Muscle of leg (tissue), 11 donors: ENCODE measurements around the gene SUN3. TPM values are rescaled to one million over a fixed set of nuclear protein-coding genes. Genes with fewer than 3 reads are reported as not detected.

ENCODE experiments used
- DNase-seq: peaks from one replicate; pipeline ENCODE4 v3.0.0; 2013
- H3K27ac ChIP-seq: one replicate; pipeline ENCODE4 v1.5.1; 2013; ENCODE audit warnings: mild to moderate bottlenecking, low read length, control low read depth
- H3K27me3 ChIP-seq: one replicate; pipeline ENCODE4 v1.6.1; 2013; ENCODE audit warnings: low read length; ENCODE audit not compliant: control insufficient read depth, insufficient read depth
- H3K36me3 ChIP-seq: one replicate; pipeline ENCODE4 v1.6.1; 2013; ENCODE audit warnings: low read length; ENCODE audit not compliant: control insufficient read depth, insufficient read depth
- H3K4me1 ChIP-seq: one replicate; pipeline ENCODE4 v1.6.1; 2013; ENCODE audit warnings: low read length; ENCODE audit not compliant: control insufficient read depth, insufficient read depth
- H3K4me3 ChIP-seq: one replicate; pipeline ENCODE4 v1.5.1; 2013; ENCODE audit warnings: low read length, control low read depth
- H3K9me3 ChIP-seq: replicated peaks from 2 replicates; pipeline ENCODE4 v1.6.1; 2013; ENCODE audit warnings: low read depth, low read length; ENCODE audit not compliant: control insufficient read depth
- WGBS: methylation state at CpG from one replicate; pipeline ENCODE4 v1.1.5; 2013; ENCODE audit warnings: missing lambda C conversion rate; ENCODE audit not compliant: insufficient coverage; 5-methylcytosine and 5-hydroxymethylcytosine counted together
- polyA plus RNA-seq, 8 donors: library from polyadenylated mRNA; unstranded; fragments of 120-200 nt; gene quantifications; one replicate each; pipeline versions ENCODE4 v1.2.1 to v1.2.3, GENCODE V29; 2013; ENCODE audit warnings: inconsistent platforms in 1 of 8, low replicate concordance in 1 of 8; ENCODE audit not compliant: insufficient read length in 8 of 8, insufficient read depth in 1 of 8
- total RNA-seq: library from RNA; stranded (reverse); fragments of 120-200 nt; gene quantifications from one replicate; pipeline ENCODE4 v1.2.4, GENCODE V29; 2013

The SUN3 gene
- total and polyA plus RNA-seq, 9 donors = not detected

DNA sequence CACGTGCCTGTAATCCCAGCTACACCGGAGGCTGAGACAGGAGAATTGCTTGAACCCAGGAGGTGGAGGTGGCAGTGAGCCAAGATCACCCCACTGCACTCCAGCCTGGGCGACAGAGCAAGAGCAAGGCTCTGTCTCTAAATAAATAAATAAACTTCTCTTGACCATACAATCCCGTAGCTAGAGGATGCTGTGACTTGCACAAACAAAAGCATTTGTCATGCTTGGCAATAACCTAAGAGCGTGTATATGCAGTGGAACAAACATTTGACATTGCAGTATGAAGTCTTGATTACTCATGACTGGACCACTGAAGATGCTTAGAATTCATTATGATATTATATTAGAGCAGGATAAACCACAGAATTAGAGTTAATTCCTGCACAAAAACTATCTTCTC lies 5.0 kb upstream of the SUN3 start:
- Histone ChIP-seq H3K4me1 (peaks cover 9% of the 10 kb centered on the region), H3K4me3 (no peak overlapping the region), H3K27me3 (peaks cover 29% of the 10 kb centered on the region), H3K36me3 (no peaks in the 10 kb centered on the region), H3K27ac (no peak overlapping the region), H3K9me3 (no peaks in the 10 kb centered on the region)
- no peak for DNase-seq
- no CpG with 5 or more reads among the region's 5 CpGs for WGBS

DNA sequence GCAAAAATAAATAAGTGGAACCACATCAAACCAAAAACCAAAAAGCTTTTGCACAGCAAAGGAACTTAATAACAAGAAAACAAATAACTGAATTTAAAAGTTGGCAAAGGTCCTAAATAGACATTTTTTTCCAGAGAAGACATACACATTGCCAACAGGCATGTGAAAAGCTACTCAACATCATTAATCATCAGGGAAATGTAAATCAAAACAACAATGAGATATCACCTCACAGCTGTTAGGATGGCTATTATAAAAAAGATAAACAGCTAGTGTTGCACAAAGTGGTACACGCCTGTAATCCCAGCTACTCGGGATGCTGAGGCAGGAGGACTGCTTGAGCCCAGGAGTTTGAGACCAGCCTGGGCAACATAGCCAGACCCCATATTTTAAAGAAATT lies 2.2 kb upstream of the SUN3 start:
- no CpG with 5 or more reads among the region's 2 CpGs for WGBS
- H3K27ac ChIP-seq = no peak overlapping the region
- no peak overlapping the region for H3K4me3 ChIP-seq
- peaks cover 8% of the 10 kb centered on the region for H3K4me1 ChIP-seq
- DNase-seq = no peak
- H3K36me3 ChIP-seq = no peaks in the 10 kb centered on the region
- no peaks in the 10 kb centered on the region for H3K9me3 ChIP-seq
- H3K27me3 ChIP-seq = peaks cover 23% of the 10 kb centered on the region

DNA sequence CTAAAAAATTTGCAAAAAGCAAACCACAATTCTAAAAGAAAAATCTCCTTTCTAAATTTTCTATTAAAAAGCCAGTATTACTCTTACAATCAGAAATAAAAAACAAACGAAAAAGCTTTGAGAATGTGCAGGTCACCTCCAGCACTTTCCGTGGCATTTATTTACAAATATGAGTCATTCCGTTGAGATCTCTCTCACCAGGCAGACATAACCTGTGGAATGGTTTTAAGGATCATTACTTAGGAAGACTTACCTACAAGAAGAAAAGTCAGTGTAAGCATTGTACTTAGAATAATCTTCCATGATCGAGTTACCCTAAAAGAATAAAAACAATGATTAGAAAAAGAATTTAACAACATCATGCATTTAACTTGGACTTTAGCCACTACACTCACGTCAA lies 3.3 kb downstream of the SUN3 start:
- DNase-seq = no peak
- no peaks in the 10 kb centered on the region for H3K36me3 ChIP-seq
- no peaks in the 10 kb centered on the region for H3K4me1 ChIP-seq
- peaks cover 2% of the 10 kb centered on the region for H3K27me3 ChIP-seq
- no peaks in the 10 kb centered on the region for H3K9me3 ChIP-seq
- no peak overlapping the region for H3K4me3 ChIP-seq
- WGBS = no CpG with 5 or more reads among the region's 5 CpGs
- no peak overlapping the region for H3K27ac ChIP-seq

DNA sequence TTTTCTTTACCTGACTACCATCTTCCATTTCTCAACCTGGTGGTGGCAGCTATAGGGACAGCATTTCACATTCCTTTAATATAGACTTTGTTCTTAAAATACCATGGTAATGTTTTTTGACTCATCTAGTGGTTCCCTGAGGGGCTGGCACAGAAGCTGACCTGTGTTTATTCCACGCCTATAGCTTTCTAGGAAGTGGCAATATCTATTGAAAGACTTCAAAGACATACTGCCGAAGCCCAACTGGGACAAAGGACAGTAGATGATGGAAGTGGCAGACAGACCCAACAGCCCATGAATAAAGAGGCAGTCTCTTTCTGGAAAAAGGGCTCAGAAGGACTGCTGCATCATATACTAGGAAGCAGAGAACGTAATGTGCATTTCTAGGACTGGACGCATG lies 11.2 kb downstream of the SUN3 start:
- Histone ChIP-seq H3K4me1 (no peaks in the 10 kb centered on the region), H3K27ac (no peak overlapping the region), H3K4me3 (no peak overlapping the region), H3K9me3 (no peaks in the 10 kb centered on the region), H3K36me3 (no peaks in the 10 kb centered on the region), H3K27me3 (no peaks in the 10 kb centered on the region)
- DNase-seq = no peak
- WGBS = 90% methylated on average over 3 of the region's 4 CpGs

DNA sequence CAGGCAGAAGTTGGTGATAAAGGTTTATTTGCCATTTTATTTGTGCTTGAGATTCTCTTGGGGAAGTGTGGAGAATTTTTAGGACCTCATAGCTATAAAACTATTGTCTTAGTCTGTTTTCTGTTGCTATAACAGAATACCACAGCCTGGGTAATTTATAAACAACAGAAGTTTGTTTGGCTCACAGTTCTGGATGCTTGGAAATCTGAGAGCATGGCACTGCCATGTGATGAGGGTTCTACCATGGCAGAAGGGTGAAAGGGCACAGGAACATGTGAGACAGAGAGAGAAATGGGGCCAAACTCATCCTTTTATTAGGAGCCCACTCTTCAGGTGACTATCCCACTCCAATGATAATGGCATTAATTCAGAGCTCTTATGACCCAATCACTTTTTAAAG lies 12.3 kb downstream of the SUN3 start:
- no peaks in the 10 kb centered on the region for H3K36me3 ChIP-seq
- H3K4me3 ChIP-seq = no peak overlapping the region
- DNase-seq = no peak
- no peak overlapping the region for H3K27ac ChIP-seq
- H3K4me1 ChIP-seq = no peaks in the 10 kb centered on the region
- H3K9me3 ChIP-seq = no peaks in the 10 kb centered on the region
- no peaks in the 10 kb centered on the region for H3K27me3 ChIP-seq

DNA sequence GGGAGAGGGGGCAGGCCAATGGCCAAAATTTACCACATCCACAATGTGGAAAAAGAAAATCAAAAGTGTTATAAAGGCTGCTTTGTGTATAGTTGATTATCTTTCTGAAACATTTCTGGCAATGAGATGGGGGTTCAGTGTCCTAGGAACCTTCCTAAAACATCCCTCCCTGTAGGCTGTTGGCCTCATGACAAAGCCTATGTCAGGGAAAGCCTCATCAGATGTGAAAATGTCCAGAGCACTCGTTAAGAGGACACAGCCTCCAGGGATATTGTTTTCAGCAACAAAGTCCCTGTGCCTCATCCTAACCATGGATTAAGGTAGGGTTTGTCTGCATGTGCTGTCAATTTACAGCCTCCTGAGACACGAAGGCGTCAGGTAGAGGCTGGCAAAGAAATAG lies 17.0 kb downstream of the SUN3 start:
- DNase-seq = no peak

DNA sequence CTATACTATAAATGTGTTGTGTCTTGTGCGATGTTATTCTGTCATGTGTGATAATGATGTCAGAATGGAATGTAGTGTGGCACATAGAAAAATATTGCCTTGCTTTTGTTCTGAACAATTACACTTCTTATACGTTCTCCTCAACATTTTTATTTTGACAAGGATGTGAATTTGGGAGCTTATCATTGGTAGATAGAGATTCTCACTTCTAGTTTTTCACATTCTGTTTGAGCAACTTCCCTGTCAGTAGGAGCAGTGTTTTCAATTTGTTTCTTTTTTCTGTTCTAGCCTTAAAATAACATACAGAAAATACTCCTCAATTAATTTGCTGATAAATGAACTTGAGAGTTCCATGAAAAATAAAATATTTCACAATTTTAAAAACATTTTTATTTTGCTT lies 17.6 kb downstream of the SUN3 start:
- Histone ChIP-seq H3K36me3 (no peaks in the 10 kb centered on the region), H3K9me3 (no peaks in the 10 kb centered on the region), H3K27me3 (peaks cover 2% of the 10 kb centered on the region), H3K4me1 (no peaks in the 10 kb centered on the region), H3K27ac (no peak overlapping the region), H3K4me3 (no peak overlapping the region)
- no CpG with 5 or more reads among the region's 2 CpGs for WGBS
- DNase-seq = no peak

More for the DNA sequence above, 17.0 kb downstream of the SUN3 start:
- Histone ChIP-seq H3K9me3 (no peaks in the 10 kb centered on the region), H3K27ac (no peak overlapping the region), H3K4me3 (no peak overlapping the region), H3K36me3 (no peaks in the 10 kb centered on the region), H3K27me3 (peaks cover 2% of the 10 kb centered on the region), H3K4me1 (no peaks in the 10 kb centered on the region)
- 50% methylated on average over 3 of the region's 3 CpGs for WGBS

DNA sequence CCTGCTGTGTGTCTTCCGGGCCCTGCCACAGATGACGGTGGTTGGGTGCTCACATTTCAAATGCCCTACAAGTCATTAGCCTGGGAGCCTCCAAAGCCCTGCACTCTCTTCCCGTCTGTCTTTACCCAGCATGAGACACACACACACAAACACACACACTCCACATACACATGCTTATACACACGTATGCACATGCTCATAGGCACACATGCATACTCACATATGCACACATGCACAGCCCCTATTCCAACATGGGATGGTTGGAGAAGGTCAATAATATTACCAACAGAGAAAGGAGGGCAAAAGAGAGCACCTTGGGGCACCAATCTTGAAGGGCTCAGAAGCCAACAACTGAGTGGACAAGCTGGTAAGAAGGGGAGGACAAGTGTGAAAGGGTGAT lies 19.0 kb downstream of the SUN3 start:
- DNase-seq = no peak
- no peaks in the 10 kb centered on the region for H3K36me3 ChIP-seq
- H3K27ac ChIP-seq = no peak overlapping the region
- 86% methylated on average over 3 of the region's 4 CpGs for WGBS
- peaks cover 2% of the 10 kb centered on the region for H3K27me3 ChIP-seq
- H3K4me1 ChIP-seq = no peaks in the 10 kb centered on the region
- H3K9me3 ChIP-seq = no peaks in the 10 kb centered on the region
- no peak overlapping the region for H3K4me3 ChIP-seq

DNA sequence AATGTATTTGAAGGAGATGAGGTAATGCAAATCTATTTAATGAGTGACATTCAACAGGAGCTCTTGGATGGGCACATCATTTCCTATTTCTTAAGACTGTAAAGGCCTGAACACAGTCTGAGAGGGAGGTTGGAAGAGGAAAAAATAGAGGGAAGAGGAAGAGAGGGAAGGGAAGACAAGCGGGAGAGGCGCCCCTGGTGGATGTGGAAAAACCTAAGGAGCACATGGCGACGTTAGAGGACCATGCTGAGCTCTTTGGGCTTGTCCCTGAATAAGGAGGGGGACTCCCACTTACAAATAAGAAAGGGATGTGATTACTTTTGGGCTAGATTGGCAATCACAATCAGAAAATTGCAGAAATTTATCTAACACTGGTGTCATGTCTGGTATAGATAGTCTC lies 19.6 kb downstream of the SUN3 start:
- peaks cover 4% of the 10 kb centered on the region for H3K4me1 ChIP-seq
- WGBS = no CpG with 5 or more reads among the region's 4 CpGs
- no peak for DNase-seq

DNA sequence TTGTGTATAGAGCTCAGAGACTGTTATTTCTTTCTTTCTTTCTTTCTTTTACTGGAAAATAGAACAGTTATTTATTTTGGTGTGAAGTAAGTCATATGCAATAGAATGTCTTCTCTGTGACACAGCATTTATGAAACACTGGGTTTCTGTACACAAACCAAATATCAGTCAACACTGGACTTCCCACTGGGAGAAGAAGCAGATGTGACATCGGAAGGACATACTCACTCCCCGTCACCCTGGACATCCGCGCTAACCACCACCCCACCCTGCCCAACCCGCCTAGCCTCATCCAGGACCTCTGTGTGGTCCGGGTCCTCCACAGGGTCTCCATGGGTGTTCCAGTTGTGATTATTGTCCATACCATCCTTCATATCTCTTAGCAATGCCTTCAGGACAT lies 22.0 kb downstream of the SUN3 start:
- Histone ChIP-seq H3K9me3 (no peaks in the 10 kb centered on the region), H3K36me3 (no peaks in the 10 kb centered on the region), H3K4me3 (no peak overlapping the region), H3K27me3 (peaks cover 2% of the 10 kb centered on the region), H3K27ac (no peak overlapping the region), H3K4me1 (peaks cover 4% of the 10 kb centered on the region)
- DNase-seq = no peak
- WGBS = 90% methylated on average over 5 of the region's 6 CpGs

More for the DNA sequence above, 19.6 kb downstream of the SUN3 start:
- Histone ChIP-seq H3K4me3 (no peak overlapping the region), H3K27ac (no peak overlapping the region), H3K36me3 (no peaks in the 10 kb centered on the region), H3K27me3 (peaks cover 2% of the 10 kb centered on the region), H3K9me3 (no peaks in the 10 kb centered on the region)

DNA sequence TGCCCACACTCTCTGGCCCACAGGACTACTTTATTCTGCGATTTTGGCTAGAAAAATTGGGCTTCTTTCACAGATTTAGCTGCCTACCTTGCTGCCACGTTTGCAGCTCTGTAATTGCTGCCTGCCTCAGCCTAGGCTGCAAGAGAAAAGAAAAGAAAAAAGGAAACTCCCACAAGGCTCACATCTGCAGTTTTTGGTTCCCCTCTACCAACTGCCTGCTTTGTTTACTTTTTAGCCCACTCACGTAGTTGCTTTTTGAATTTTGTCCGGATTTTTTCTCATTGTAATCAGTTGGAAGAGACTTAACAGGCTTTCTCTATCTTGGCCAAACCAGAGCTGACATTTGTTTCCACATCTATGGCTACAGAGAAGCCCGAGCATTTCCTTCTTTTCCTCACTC lies 24.3 kb downstream of the SUN3 start:
- no peaks in the 10 kb centered on the region for H3K36me3 ChIP-seq
- DNase-seq = no peak
- H3K4me1 ChIP-seq = peaks cover 4% of the 10 kb centered on the region
- H3K4me3 ChIP-seq = no peak overlapping the region
- peaks cover 2% of the 10 kb centered on the region for H3K27me3 ChIP-seq
- WGBS = 23% methylated on average over 3 of the region's 5 CpGs
- H3K9me3 ChIP-seq = no peaks in the 10 kb centered on the region
- H3K27ac ChIP-seq = no peak overlapping the region
